OCI-M2 (cell line): ENCODE measurements around the gene ZNF587.
"Not testable (repeated sequence)": the region's sequence is repeated elsewhere in the genome, so short reads cannot be mapped to it uniquely, and the experiment has no call there.

ENCODE experiments used
- DNase-seq: peaks from one replicate; lab custom pipeline; 2025; ENCODE audit not compliant: unreplicated experiment; lab: John Stamatoyannopoulos, UW

ZNF587 gene

DNA sequence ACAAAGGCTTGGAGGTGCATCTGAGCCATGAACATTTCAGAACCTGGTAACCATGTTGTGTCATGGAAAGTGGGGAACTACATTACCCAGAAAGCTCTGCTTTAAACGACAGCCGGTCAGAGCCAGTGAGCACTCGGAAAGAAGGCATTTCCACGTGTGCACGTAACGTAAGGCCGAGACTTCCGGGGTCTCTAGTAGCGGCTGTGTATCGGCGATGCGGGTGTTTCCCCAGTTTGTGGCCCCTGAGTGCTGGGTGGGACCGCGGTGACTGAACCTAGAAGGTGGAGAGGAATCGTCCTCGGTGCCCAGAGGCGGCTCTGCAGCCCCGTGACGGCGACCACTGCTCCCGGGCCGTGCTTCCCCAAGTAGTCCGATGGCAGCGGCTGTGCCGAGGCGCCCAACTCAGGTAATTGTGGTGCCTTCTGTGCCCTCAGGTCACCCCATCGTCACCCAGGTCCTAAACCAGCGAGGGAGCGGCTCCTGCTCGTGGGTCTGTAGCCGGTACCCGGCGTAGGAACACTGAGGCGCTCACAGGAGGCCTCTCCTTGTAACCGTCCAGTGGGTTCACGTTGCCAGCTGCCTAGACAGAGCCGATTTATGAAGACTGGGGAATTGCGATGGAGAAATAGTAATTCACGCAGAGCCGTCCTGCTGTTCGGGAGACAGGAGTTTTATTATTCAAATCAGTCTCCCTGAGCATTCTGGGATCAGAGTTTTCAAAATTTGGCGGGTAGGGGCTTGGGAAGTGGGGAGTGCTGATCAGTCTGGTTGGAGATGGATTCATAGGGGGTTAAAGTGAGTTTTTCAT lies at the start of gene ZNF587:
TSS of gene ZNF587 (plus strand) at position 194 of the 808 bp plus-strand sequence. CDS start at position 374, 180 bp downstream.
- not testable (repeated sequence) for DNase-seq

DNA sequence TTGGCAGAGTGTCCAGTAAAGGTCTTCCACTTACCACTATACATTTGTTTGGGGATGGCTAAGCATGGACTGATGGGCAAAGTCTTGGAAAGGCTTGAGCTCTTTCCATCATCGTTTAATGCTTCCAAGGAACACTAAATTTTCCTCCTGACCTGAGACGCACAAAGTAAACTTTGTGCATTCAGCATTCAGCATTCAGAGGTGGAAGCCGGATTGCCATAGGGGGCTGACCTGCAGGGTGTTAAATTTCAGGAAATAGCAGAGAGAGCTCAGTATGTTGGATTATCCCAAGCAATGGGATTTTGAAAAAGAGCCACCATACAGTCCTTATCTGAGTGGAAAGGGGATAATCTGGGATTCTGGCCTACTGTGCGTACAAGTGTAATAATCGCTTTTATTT lies 49.0 kb upstream of the ZNF587 start:
- no peak for DNase-seq

DNA sequence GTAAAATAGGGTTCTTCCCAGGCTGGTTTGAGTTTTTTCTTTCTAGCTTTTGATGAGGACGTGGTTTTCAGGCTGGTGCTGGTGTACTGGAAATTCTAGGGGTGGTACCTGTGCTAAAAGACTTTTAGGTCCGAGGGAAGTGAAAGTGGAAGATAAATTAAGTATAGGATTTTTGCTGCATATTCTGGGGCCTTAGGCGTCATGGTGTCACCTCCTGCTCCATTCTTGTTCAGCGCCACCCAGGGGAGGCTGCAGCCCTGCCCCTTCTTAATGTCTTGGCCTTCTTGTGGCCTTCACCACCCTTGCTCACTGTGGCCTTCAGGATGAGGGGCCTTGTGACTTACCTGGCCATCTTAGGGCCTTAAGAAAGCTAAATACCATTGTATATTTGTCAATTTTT lies 47.4 kb upstream of the ZNF587 start:
- DNase-seq, result no peak

DNA sequence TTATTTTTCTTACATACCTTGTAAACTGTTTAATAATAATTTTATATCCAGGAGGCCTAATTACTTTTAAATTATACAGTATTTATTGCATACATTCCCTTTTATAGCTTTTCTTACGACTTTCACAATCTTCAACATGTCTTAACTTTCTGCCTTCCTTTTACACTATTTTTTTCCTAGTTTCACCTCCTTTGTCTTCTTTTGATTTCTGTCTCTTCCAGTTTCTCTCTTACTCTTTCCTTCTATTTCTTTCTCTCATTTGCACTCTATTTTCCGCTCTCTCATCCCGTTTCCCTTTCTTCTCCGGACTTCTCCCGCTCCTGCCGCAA lies 46.4 kb upstream of the ZNF587 start:
- DNase-seq, result no peak

DNA sequence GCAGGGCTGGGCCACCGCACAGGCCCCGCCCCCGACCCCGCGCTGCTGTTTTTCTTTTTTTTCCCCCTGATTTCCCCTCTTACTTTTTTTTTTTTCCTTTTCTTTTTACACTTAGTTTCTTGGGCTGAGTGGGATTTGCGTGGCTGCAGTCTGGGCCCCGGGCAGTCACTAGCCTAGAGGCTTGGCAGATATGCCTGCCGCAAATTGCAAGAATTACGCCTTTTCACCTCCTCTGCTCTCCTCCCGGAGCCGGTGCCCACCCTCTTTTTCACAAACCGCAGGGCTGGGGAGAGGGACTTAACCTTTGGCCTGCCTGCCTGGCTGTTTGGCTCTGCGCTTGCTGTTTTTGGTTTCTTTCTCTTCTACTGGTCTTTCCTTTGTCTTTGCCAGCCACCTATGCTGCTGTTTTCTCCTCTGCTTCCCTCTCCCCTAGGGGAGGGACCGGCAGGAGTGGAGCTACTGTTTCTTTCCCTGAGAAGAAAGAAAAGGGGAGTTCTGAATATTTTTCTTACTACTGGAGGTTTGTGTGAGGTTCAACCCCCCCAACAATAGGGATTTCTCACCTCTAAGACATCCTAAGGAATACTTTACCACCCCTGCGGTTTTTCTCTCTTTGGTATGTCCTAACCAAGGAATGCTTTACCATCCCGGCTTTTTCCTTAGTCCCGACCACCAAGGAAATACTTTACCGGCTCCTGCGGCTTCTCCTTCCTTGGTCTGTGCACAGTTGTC lies 45.9 kb upstream of the ZNF587 start:
- no peak for DNase-seq

DNA sequence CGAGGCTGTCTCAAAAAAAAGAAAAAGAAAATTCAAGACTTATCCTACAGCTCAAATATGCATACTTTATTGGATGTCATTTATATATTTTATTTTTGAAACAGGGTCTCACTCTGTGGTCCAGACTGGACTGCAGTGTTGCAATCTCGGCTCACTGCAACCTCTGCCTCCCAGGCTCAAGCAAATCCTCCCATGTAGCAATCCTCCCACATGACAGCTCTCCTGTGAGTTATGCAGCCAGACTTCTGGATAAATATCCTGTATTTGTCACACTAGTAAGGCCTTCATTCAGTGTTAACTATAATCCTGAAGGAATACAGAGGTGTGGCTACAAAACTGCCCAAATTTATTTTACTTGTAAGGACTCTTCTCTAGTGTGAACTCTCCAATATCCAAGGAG lies 42.1 kb upstream of the ZNF587 start:
- DNase-seq, result no peak

DNA sequence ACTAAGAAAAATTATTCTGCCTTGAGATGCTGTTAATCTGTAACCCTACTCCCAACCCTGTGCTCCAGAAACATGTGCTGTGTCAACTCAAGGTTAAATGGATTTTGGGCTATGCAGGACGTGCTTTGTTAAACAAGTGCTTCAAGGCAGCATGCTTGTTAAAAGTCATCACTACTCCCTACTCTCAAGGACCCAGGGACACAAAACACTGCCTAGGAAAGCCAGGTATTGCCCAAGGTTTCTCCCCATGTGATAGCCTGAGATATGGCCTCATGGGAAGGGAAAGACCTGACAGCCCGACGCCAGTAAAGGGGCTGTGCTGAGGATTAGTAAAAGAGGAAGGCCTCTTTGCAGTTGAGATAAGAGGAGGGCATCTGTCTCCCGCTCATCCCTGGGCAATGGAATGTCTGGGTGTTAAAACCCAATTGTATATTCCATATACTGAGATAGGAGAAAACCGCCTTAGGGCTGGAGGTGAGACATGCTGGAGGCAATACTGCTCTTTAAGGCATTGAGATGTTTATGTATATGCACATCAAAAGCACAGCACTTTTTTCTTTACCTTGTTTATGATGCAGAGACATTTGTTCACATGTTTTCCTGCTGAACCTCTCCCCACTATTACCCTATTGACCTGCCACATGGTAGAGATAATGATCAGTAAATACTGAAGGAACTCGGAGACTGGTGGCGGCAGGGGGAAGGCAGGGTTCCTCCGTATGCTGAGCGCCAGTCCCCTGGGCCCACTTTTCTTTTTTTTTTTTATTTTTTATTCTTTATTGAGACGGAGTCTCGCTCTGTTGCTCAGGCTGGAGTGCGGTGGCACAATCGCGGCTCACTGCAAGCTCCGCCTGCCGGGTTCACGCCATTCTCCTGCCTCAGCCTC lies 39.0 kb upstream of the ZNF587 start:
- peak; percentile 25 for DNase-seq

DNA sequence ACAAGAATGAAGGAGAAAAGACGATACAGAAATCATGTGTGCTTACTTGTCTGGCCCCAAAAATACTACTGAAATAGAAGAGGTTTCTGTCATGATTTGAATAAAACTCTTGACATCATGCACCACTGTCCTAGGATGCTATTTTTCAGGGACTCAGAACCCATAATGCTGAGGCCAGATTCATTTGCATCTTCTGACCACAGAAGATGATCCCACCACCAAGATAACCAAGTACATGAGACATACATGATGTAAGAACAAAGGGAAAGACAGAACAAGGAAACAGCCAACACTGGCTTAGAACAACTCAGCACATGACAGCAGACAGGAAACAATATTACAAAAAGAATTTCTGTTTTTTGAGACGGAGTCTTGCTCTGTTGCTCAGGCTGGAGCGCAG lies 37.4 kb upstream of the ZNF587 start:
- DNase-seq, result no peak

DNA sequence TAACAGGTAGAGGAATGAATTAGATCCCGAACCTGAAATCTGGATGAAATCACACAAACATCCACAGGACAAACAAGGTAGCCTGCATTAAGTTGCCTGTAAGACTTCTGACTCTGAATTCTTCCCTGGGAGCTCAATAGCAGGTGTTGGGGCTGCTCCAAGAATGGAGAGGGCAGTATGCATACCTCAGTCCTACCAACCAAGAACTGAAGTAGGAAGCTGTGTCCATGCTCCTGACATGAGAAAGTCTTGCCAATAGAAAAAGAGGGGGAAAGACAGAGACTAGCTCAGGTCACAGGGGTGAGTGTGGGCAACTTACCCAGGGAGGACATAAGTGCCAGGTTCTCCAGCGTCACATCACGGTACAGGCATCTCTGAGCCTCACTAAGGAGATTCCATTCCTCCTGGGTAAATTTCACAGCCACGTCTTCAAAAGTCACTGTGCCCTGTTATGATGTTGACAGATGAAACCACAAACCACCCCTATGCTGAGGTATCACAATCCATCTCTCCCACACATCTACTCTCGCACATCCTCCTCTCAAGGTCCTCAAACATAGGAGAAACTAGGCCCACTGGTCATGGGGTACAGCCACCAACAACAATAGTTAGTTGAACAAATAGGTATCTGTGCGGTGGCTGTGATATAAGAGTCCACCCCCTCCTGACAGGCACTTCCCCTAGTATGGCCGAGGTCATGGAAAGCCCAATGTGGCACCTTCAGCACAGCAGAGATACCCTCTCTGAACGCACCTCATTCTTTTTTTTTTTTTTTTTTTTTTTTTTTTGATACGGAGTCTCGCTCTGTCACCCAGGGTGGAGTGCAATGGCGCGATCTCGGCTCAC lies 36.5 kb upstream of the ZNF587 start:
- not testable (repeated sequence) for DNase-seq

DNA sequence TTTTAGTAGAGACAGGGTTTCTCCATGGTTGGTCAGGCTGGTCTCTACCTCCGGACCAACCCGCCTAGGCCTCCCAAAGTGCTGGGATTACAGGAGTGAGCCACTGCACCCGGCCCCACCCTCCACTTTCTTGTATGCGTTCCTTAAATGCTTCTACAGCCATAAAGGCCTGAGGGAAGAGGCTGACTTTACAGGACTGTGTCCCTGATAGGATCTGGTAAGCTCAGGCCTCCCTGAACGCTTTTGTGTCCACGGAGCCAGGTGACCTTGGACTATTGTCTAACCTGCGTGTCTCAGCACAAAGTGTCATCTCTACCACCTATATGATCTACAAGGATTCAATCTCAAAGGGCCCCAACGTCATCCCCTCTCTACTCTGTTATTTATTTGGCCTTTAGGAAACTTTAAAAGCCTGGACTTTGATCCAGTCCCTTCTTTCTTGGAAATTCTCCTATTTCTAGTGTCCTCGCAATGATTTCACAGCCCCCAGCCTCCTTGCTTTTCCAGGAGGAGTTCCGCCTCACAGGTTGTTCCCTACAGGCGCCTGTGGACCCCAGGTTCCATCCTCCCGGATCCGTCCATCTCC lies 35.6 kb upstream of the ZNF587 start:
- no peak for DNase-seq

DNA sequence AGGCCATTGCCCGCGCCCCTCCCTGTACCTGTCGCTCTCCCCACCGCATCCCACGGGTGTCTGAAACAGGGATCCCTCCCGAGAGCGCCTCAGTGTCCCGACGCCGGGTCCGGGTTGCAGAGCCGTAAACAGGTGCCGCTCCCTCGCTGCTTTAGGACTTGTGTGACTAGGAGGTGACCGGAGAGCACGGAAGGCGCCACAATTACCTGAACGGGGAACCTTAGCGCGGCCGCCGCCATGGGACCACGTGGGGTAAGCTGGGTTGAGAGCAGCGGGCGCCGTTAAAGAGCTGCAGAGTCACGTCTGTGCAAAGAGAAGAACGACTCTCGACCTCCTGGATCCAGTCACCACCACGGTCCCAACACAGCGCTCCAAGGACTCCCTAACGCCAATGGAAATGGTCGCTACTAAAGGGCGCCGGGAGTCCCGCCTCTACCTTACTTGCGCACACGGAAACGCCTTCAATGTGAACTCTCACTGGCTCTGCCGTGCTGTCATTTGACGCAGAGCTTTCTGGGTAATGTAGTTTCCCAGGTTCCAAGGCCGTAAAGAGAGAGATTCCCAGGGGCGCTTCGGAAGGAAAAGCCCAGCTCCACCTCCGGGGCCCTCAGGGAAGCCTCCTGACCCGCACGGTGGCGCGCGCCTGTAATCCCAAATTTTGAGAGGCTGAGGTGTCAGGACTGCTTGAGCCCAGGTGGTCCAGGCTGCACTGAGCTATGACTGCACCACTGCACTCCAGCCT lies 35.0 kb upstream of the ZNF587 start, which contains the start of gene ZNF552:
TSS of gene ZNF552 (minus strand) at position 409 of the 742 bp plus-strand sequence. CDS start at position 239, 170 bp downstream.
- no peak for DNase-seq

DNA sequence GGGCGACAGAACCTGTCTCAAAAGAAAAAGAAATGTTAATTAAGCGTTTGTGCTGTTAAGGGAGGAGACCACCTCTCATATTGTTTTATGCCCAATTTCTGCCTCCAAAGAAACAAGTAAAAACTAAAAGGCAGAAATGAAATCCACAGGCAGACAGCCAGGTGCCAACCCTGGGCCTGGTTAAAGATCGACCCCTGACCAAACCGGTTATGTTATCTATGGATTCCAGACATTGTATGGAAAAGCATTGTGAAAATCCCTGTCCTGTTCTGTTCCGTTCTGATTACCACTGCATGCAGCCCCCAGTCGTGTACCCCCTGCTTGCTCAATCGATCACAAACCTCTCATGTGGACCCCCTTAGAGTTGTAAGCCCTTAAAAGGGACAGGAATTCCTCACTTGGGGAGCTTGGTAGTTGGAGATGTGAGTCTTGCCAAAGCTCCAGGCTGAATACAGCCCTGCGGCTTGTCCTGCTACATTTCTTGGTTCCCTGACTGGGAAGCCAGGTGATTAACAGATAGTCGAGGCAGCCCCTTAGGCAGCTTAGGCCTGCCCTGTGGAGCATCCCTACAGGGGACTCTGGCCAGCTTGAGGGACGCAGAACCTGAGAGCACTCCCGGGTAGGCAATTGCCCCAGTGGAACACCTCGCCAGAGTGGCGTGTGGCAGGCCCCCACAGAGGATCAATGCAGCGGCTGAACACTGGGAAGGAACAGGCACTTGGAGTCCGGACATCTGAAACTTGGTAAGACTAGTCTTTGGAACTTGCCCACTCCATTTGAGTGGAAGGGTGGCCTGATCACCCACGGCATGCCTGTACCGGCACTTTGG lies 34.2 kb upstream of the ZNF587 start:
- DNase-seq, result no peak

DNA sequence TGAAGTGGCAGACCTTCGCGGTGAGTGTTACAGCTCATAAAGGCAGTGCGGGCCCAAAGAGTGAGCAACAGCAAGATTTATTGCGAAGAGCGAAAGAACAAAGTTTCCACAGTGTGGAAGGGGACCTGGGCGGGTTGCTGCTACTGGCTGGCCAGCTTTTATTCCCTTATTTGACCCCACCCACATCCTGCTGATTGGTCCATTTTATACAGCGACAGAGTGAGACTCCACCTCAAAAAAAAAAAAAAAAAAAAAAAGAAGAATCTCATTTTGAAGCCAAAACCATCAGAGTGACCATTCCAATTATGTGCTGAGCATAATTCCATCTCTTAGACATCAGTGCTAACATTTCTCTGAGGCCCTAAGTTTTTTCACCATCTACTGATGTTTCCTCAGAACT lies 33.0 kb upstream of the ZNF587 start:
- DNase-seq, result no peak

DNA sequence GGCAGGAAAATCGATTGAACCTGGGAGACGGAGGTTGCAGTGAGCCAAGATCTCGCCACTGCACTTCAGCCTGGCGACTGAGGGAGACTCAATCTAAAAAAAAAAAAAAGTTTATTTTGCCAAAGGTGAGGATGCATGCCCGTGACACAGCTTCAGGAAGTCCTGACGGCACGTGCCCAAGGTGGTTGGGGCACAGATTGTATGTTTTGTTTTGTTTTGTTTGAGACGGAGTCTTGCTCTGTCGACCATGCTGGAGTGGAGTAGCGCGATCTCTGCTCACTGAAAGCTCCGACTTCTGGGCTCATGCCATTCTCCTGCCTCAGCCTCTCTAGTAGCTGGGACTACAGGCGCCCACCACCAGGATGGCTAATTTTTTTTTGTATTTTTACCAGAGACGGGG lies 31.7 kb upstream of the ZNF587 start:
- no peak for DNase-seq

DNA sequence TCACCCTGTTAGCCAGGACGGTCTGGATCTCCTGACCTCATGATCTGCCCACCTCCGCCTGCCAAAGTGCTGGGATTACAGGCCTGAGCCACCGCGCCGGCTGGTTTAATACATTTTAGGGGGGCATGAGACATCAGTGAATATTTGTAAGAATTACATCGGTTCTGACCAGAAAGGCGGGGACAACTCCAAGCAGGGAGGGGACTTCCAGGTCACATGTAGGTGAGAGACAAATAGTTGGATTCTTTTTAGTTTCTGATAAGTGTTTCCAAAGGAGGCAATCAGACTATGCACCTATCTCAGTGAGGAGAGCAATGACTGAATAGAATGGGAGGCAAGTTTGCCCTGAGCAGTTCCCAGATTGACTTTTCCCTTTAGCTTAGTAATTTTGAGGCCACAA lies 31.3 kb upstream of the ZNF587 start:
- DNase-seq, result no peak

DNA sequence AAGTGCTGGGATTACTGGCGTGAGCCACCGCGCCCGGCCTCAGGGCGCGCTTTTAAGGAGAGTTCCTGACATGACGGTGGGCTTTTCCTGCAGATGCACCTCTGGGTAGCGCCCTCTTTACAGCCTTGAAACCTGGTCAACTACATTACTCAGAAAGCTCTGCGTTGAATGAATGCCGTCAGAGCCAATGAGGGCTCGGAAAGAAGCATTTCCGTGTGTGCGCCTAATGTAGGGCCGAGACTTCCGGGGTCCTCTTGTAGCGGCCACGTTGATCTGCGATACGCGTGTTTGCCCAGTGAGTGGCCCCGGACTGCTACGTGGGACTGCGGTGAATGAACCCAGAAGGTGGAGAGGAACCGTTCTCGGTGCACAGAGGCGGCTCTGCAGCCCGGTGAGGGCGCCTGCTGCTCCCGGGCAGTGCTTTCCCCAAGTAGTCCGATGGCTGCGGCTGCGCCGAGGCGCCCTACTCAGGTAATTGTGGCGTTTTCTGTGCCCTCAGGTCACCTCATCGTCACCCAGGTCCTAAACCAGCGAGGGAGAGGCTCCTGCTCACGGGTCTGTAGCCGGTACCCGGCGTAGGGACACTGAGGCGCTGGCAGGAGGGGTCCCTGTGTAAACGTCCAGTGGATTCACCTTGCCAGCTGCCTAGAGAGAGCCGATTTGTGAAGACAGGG lies 30.0 kb upstream of the ZNF587 start:
- DNase-seq, result peak; percentile 81

DNA sequence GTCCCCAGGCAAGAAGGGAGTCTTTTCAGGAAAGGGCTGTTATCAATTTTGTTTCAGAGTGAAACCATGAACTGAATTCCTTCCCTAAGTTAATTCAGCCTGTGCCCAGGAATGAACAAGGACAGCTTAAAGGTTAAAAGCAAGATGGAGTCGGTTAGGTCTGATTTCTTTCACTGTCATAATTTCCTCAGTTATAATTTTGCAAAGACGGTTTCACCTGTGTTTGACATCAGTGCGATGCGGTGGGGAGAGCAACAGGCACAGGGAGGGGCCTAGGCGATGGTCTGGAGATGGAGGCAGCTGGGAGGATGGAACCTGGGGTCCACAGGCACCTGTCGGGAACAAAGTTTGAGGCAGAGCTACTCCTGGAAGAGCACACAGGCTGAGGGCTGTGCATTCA lies 29.1 kb upstream of the ZNF587 start:
- no peak for DNase-seq

DNA sequence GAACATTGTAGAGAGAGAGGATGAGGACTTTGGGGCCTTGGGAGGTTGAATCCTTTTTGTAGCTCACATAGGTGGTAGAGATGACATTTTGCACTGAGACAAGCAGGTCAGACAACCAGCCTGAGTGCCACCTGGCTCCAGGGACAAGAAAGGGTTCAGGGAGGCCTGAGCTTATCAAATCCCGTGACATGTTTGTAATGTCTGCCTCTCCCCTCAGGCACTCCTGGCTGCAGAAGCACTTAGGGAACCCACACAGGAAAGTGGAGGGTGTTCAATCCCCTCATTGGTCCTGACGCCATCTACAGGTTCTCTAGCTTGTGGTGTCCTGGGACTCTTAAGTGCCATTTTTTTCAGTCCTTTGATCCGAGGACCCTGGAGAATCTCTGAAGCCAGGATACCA lies 28.6 kb upstream of the ZNF587 start:
- not testable (repeated sequence) for DNase-seq
